HepG2 (cell line): ENCODE data around the gene TMEM87B. TPM values are rescaled to one million over a fixed set of nuclear protein-coding genes. Genes with fewer than 3 reads are reported as not detected.

Source experiments
- ATAC-seq: fragments of 200-7000 bp; cut with Tn5 transposase; 3 replicates; pipeline ENCODE4 v1.9.1; 2020; ENCODE audit warnings: mild to moderate bottlenecking, moderate library complexity
- BruUV-seq: library from RNA; stranded (reverse); fragments of 400-500 nt; replicated peaks from 2 replicates; lab custom pipeline; 2021; lab: Mats Ljungman, UMichigan
- CTCF ChIA-PET: fragments of 300-600 bp; formaldehyde crosslinking; extraction: SDS; loops from one replicate; lab custom pipeline; 2021; ENCODE audit warnings: low total read pairs, inconsistent platforms, low intra/inter-chr PET ratio; lab: Yijun Ruan, JAX
- POLR2A ChIA-PET: fragments of 350-600 bp; sonication (Branson Sonifier 250); formaldehyde crosslinking; loops from one replicate; lab custom pipeline; 2020; ENCODE audit warnings: antibody characterized with exemption, inconsistent platforms; lab: Yijun Ruan, JAX
- DNase-seq: peaks from one replicate; pipeline ENCODE4 v3.0.0-alpha.2; 2015; ENCODE audit warnings: low spot score
- FAIRE-seq: peaks from 3 replicates; lab custom pipeline; 2011; peaks lifted over from hg19 to GRCh38; lab: Jason Lieb, UNC
- H2AFZ ChIP-seq: one replicate; pipeline ENCODE4 v1.6.1; 2011; ENCODE audit warnings: low read length, inconsistent platforms
- H3K27ac ChIP-seq: fragments of 300-600 bp; 3 replicates; pipeline ENCODE4 v1.8.0; 2011; ENCODE audit warnings: mixed run types, mild to moderate bottlenecking, mixed read lengths, low read length, inconsistent platforms; ENCODE audit not compliant: insufficient read depth; ENCODE audit errors: extremely low read length
- H3K27me3 ChIP-seq, 2 experiments: fragments of 200-600 bp in 1 of 2; 2 replicates in 1 of 2; 3 replicates in 1 of 2; pipeline versions ENCODE4 v1.6.0 to v1.8.0; 2011; ENCODE audit warnings: low read length in 2 of 2, mild to moderate bottlenecking in 2 of 2, moderate library complexity in 2 of 2, inconsistent platforms in 1 of 2; ENCODE audit not compliant: insufficient read depth in 2 of 2, control insufficient read depth in 1 of 2
- H3K36me3 ChIP-seq, 2 experiments: fragments of 200-600 bp in 1 of 2; replicated peaks in 1 of 2; 2 replicates in 1 of 2; 3 replicates in 1 of 2; pipeline versions ENCODE4 v1.5.1 to v1.8.0; 2011; ENCODE audit warnings: low read length in 2 of 2, inconsistent platforms in 1 of 2; ENCODE audit not compliant: insufficient read depth in 2 of 2, control insufficient read depth in 1 of 2
- H3K4me1 ChIP-seq: 2 replicates; pipeline ENCODE4 v1.5.1; 2012; ENCODE audit warnings: low read length, inconsistent platforms; ENCODE audit not compliant: insufficient read depth
- H3K4me2 ChIP-seq: 2 replicates; pipeline ENCODE4 v1.6.0; 2011; ENCODE audit warnings: low read depth, low read length, inconsistent platforms
- H3K4me3 ChIP-seq, 3 experiments: fragments of 200-600 bp in 1 of 3; sonication (generic), shearing (Covaris generic) in 1 of 3; replicated peaks in 1 of 3; 2 replicates each; pipeline ENCODE4 v1.5.1; 2011 to 2016; ENCODE audit warnings: low read length in 3 of 3, inconsistent platforms in 2 of 3, low read depth in 2 of 3, mild to moderate bottlenecking in 2 of 3, control low read depth in 1 of 3, mixed read lengths in 1 of 3; ENCODE audit not compliant: insufficient read depth in 1 of 3
- H3K79me2 ChIP-seq: one replicate; pipeline ENCODE4 v1.6.1; 2011; ENCODE audit warnings: low read length, inconsistent platforms; ENCODE audit not compliant: insufficient read depth
- H3K9ac ChIP-seq: 2 replicates; pipeline ENCODE4 v1.6.0; 2011; ENCODE audit warnings: mild to moderate bottlenecking, low read depth, low read length, inconsistent platforms; ENCODE audit not compliant: insufficient read depth
- H3K9me3 ChIP-seq: 2 replicates; pipeline ENCODE4 v1.5.1; 2012; ENCODE audit warnings: mild to moderate bottlenecking, low read length
- H4K20me1 ChIP-seq: 2 replicates; pipeline ENCODE4 v1.6.0; 2011; ENCODE audit warnings: inconsistent platforms, mild to moderate bottlenecking, low read length, moderate library complexity; ENCODE audit not compliant: insufficient read depth
- CEBPG ChIP-seq: IDR thresholded peaks from 2 replicates; pipeline ENCODE4 v1.6.1; 2016
- KDM3A ChIP-seq: IDR thresholded peaks from 2 replicates; pipeline ENCODE4 v1.6.1; 2018; ENCODE audit warnings: low read depth, missing compliant biosample characterization
- MAFF ChIP-seq: IDR thresholded peaks from 2 replicates; pipeline ENCODE4 v1.6.1; 2011; ENCODE audit warnings: low read depth, low read length, improper control_type of control experiment
- NONO ChIP-seq, 2 experiments: fragments of 450-650 bp in 1 of 2; sonication (generic) in 1 of 2; formaldehyde crosslinking in 1 of 2; IDR thresholded peaks in 1 of 2; conservative IDR thresholded peaks in 1 of 2; 2 replicates each; pipeline versions ENCODE4 v1.6.1 to v1.8.0; 2017 to 2022; ENCODE audit warnings: mild to moderate bottlenecking in 1 of 2, missing genetic modification reagents in 1 of 2, moderate library complexity in 1 of 2
- NPAS2 ChIP-seq: sonication (generic); formaldehyde crosslinking; IDR thresholded peaks from 2 replicates; pipeline ENCODE4 v1.8.0; 2022; ENCODE audit warnings: mild to moderate bottlenecking, missing genetic modification reagents, borderline replicate concordance
- STAT6 ChIP-seq: sonication (generic); formaldehyde crosslinking; IDR thresholded peaks from 2 replicates; pipeline ENCODE4 v1.4.0; 2020; ENCODE audit warnings: missing genetic modification reagents, mild to moderate bottlenecking, borderline replicate concordance
- ZBTB33 ChIP-seq: sonication (generic); formaldehyde crosslinking; IDR thresholded peaks from 2 replicates; pipeline ENCODE4 v1.4.0; 2020; ENCODE audit warnings: missing genetic modification reagents
- ZNF335 ChIP-seq: sonication (generic); formaldehyde crosslinking; IDR thresholded peaks from 2 replicates; pipeline ENCODE4 v1.4.0; 2020; ENCODE audit warnings: missing genetic modification reagents
- ZXDC ChIP-seq: sonication (generic); formaldehyde crosslinking; IDR thresholded peaks from 2 replicates; pipeline ENCODE4 v1.5.0; 2020; ENCODE audit warnings: mild to moderate bottlenecking, missing genetic modification reagents
- WGBS: methylation state at CpG from one replicate; pipeline ENCODE4 v1.1.6; 2017; ENCODE audit warnings: low lambda C conversion rate; 5-methylcytosine and 5-hydroxymethylcytosine counted together
- in situ Hi-C: cut with HindIII; loops from 2 replicates; pipeline ENCODE4 v1.10.0; 2017; ENCODE audit warnings: low pct_unique_long_range_greater_than_20kb; ENCODE audit not compliant: extremely low pct_ligation_motif_present
- intact Hi-C: fragments of 100-400 bp; cut with micrococcal nuclease; formaldehyde crosslinking; loops from one replicate; pipeline ENCODE4 v1.10.0; 2022; ENCODE audit not compliant: unreplicated experiment
- polyA plus RNA-seq, 8 experiments: library from polyadenylated mRNA; depleted of rRNA in 3 of 8; stranded (reverse) in 7 of 8; unstranded in 1 of 8; fragments of >200 nt; fragmentation: Illumina TruSeq in 4 of 8; extraction: Trizol in 4 of 8; gene quantifications; 2 replicates each; pipeline versions ENCODE4 v1.2.1 to v1.2.3, GENCODE V29; 2011 to 2016; ENCODE audit warnings: low read depth in 4 of 8, missing spikeins in 1 of 8, mixed read lengths in 1 of 8; ENCODE audit not compliant: insufficient read depth in 1 of 8
- total RNA-seq, 5 experiments: library from RNA; depleted of rRNA; stranded (reverse); fragments of >200 nt; fragmentation: Illumina TruSeq; extraction: Trizol; gene quantifications; 2 replicates each; pipeline ENCODE4 v1.2.3, GENCODE V29; 2016; ENCODE audit warnings: low read depth in 1 of 5

TMEM87B gene
- total and polyA plus RNA-seq, 2 of the 13 experiments (the other 11 are each of a cell fraction or from before 2014, with no cell fraction given) = 15.1 to 16.2 TPM

- in situ Hi-C loops (no loop called here), intact Hi-C loops (no loop called here)
- no TSS peak for BruUV-seq
- Histone ChIP-seq H3K36me3 (peaks cover 11 to 53% of the 10 kb centered on the region in 2 experiments), H3K9me3 (no peaks in the 10 kb centered on the region), H4K20me1 (no peaks in the 10 kb centered on the region), H3K9ac (no peak overlapping the region), H3K4me1 (peaks cover 18% of the 10 kb centered on the region), H3K4me2 (no peak overlapping the region), H3K79me2 (no peaks in the 10 kb centered on the region), H3K27me3 (no peaks in the 10 kb centered on the region), H3K27ac (no peak overlapping the region), H3K4me3 (no peak overlapping the region), H2AFZ (no peak overlapping the region)
- FAIRE-seq = no peak
- DNase-seq = no peak
- ChIA-PET POLR2A (no interaction called here), CTCF (no interaction called here)
- ATAC-seq = no peak
- 97% methylated on average over 1 of the region's 1 CpG for WGBS
- TF ChIP-seq ZXDC (CRISPR knock-in tag) = no peak
Measured at GRCh38 chr2:112081262-112081661, 26.2 kb downstream of the TMEM87B start.

- BruUV-seq = no TSS peak
- H3K4me3 ChIP-seq = no peak overlapping the region
- FAIRE-seq (peak; percentile 58), DNase-seq (peak; percentile 76), ATAC-seq (peak; percentile 81)
- POLR2A ChIA-PET = no interaction called here
- no peaks in the 10 kb centered on the region for H3K9me3 ChIP-seq
- H3K4me2 ChIP-seq = peak overlapping the region; percentile 2; the same call in 1 of the 2 replicates
- H4K20me1 ChIP-seq = no peaks in the 10 kb centered on the region
- no peaks in the 10 kb centered on the region for H3K27me3 ChIP-seq
- peaks cover 22 to 74% of the 10 kb centered on the region in 2 experiments for H3K36me3 ChIP-seq
- no peak overlapping the region for H3K9ac ChIP-seq
- peaks cover 18% of the 10 kb centered on the region for H3K4me1 ChIP-seq
- in situ Hi-C loops (no loop called here), intact Hi-C loops (no loop called here)
- WGBS = 31% methylated on average over 4 of the region's 4 CpGs
- no peak overlapping the region for H2AFZ ChIP-seq
- H3K79me2 ChIP-seq = no peaks in the 10 kb centered on the region
- peak overlapping the region; percentile 42 for H3K27ac ChIP-seq
- CTCF ChIA-PET = no interaction called here
- TF ChIP-seq NONO (IDR thresholded peaks at IDR 0.05) (no peak), NONO (CRISPR knock-in tag; conservative IDR thresholded peaks at IDR 0.05) (0 out of 2 replicates have a peak, but pooled peaks have one; percentile 21), MAFF (peak; percentile 75), KDM3A (CRISPR knock-in tag) (no peak), CEBPG (peak; percentile 60), STAT6 (CRISPR knock-in tag) (no peak), ZNF335 (CRISPR knock-in tag) (no peak), NPAS2 (CRISPR knock-in tag) (no peak), ZBTB33 (CRISPR knock-in tag) (no peak)
Measured at GRCh38 chr2:112084689-112085374, 29.8 kb downstream of the TMEM87B start.
